Measurements from ENCODE around the gene PHEX.
A peak's percentile ranks its signal among the peaks of the same experiment; 100 is the strongest.

PHEX gene

DNA sequence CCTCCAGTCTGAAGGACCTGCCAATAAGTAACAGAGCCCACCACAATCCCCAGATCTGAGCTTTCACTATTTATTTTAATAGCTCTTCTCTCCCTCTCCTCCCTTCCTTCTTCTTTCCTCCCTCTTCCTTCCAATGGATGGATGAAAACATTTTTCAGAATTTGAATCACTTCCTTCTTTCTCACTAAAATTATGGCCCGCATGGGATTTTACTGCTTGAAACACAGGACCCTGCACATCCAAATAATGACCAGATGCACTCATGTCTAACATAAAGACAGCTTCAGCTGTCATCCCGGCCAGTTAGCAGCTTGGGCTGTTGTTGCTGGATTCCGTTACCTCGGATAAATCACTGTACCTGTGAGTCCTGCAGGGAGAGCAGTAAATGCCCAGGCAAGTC, 5.4 kb upstream of the PHEX start:
- Histone ChIP-seq H2BK12ac (ENCODE audit: low read length in 2 of 2) (no peak overlapping the region), H3K4ac (ENCODE audit: low read depth in 1 of 2, low read length in 2 of 2) (no peak overlapping the region), H4K8ac (ENCODE audit: low read length) (no peak overlapping the region), H2BK15ac (ENCODE audit: low read depth, poor library complexity, severe bottlenecking) (no peak overlapping the region), H3K23ac (ENCODE audit: low read length in 2 of 2) (no peak overlapping the region), H3K14ac (ENCODE audit: low read length in 2 of 2) (no peak overlapping the region), H3K27me3 (ENCODE audit: control insufficient read depth in 1 of 2, insufficient read depth in 1 of 2, low read length in 2 of 2) (no peaks in the 10 kb centered on the region), H3K9me3 (ENCODE audit: control insufficient read depth, low read length) (no peaks in the 10 kb centered on the region), H3K9ac (ENCODE audit: low read length) (no peak overlapping the region), H2BK120ac (ENCODE audit: low read depth, low read length) (no peak overlapping the region), H4K91ac (ENCODE audit: low read length) (no peak overlapping the region), H2BK5ac (ENCODE audit: low read depth, low read length, poor library complexity, severe bottlenecking) (no peak overlapping the region), H2AFZ (ENCODE audit: low read depth, low read length) (no peak overlapping the region), H3K36me3 (ENCODE audit: control insufficient read depth in 1 of 2, insufficient read depth in 2 of 2, low read depth in 1 of 2, low read length in 2 of 2) (no peaks in the 10 kb centered on the region), H3K4me3 (ENCODE audit: insufficient read depth in 1 of 2, low read depth in 1 of 2, low read length in 2 of 2) (no peak overlapping the region), H2AK5ac (ENCODE audit: low read length, severe bottlenecking) (no peak overlapping the region), H3K27ac (ENCODE audit: low read length, poor library complexity, severe bottlenecking) (no peak overlapping the region), H3K18ac (ENCODE audit: low read depth in 1 of 2, low read length in 2 of 2) (no peak overlapping the region), H3K79me1 (replicated peaks; ENCODE audit: low read length, poor library complexity, severe bottlenecking) (no peaks in the 10 kb centered on the region), H3K4me1 (ENCODE audit: control insufficient read depth, insufficient read depth, low read depth, low read length) (no peaks in the 10 kb centered on the region), H3K4me2 (ENCODE audit: low read length, poor library complexity, severe bottlenecking) (no peak overlapping the region)
- DNase-seq = no peak
- 93% methylated on average over 4 of the region's 4 CpGs for WGBS

DNA sequence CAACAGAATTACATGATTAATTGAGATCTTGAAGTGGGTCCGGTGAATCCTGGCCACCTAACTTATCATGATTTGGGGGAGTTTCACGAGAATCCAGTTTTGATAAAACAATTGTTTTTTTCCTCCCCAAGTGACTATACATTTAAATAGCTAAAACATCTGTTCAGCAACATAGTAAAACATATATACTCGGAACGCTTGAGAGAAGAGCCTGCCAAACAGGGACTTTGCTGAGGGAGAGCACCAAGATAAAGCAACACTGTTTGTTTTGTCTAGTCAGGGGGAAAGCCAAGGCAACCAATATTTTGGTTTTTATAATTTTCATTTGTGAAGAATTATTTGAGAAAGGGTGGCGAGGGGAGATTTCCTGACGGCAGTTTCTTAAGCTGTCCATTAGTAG, 381 bp downstream of the PHEX start:
- Histone ChIP-seq H3K4me2 (ENCODE audit: low read length, poor library complexity, severe bottlenecking) (no peak overlapping the region), H3K9me3 (ENCODE audit: control insufficient read depth, low read length) (no peaks in the 10 kb centered on the region), H2BK120ac (ENCODE audit: low read depth, low read length) (no peak overlapping the region), H3K4me1 (ENCODE audit: control insufficient read depth, insufficient read depth, low read depth, low read length) (no peaks in the 10 kb centered on the region), H3K18ac (ENCODE audit: low read depth in 1 of 2, low read length in 2 of 2) (no peak overlapping the region), H3K27me3 (ENCODE audit: control insufficient read depth in 1 of 2, insufficient read depth in 1 of 2, low read length in 2 of 2) (no peaks in the 10 kb centered on the region), H3K4me3 (ENCODE audit: insufficient read depth in 1 of 2, low read depth in 1 of 2, low read length in 2 of 2) (no peak overlapping the region), H3K23ac (ENCODE audit: low read length in 2 of 2) (no peak overlapping the region), H3K27ac (ENCODE audit: low read length, poor library complexity, severe bottlenecking) (no peak overlapping the region), H3K4ac (ENCODE audit: low read depth in 1 of 2, low read length in 2 of 2) (no peak overlapping the region), H2BK12ac (ENCODE audit: low read length in 2 of 2) (no peak overlapping the region), H4K91ac (ENCODE audit: low read length) (no peak overlapping the region), H3K14ac (ENCODE audit: low read length in 2 of 2) (no peak overlapping the region), H2AK5ac (ENCODE audit: low read length, severe bottlenecking) (no peak overlapping the region), H4K8ac (ENCODE audit: low read length) (no peak overlapping the region), H2BK15ac (ENCODE audit: low read depth, poor library complexity, severe bottlenecking) (no peak overlapping the region), H2AFZ (ENCODE audit: low read depth, low read length) (no peak overlapping the region), H3K79me1 (replicated peaks; ENCODE audit: low read length, poor library complexity, severe bottlenecking) (no peaks in the 10 kb centered on the region), H2BK5ac (ENCODE audit: low read depth, low read length, poor library complexity, severe bottlenecking) (no peak overlapping the region), H3K36me3 (ENCODE audit: control insufficient read depth in 1 of 2, insufficient read depth in 2 of 2, low read depth in 1 of 2, low read length in 2 of 2) (no peaks in the 10 kb centered on the region), H3K9ac (ENCODE audit: low read length) (no peak overlapping the region)
- no peak for DNase-seq
- 98% methylated on average over 6 of the region's 6 CpGs for WGBS

DNA sequence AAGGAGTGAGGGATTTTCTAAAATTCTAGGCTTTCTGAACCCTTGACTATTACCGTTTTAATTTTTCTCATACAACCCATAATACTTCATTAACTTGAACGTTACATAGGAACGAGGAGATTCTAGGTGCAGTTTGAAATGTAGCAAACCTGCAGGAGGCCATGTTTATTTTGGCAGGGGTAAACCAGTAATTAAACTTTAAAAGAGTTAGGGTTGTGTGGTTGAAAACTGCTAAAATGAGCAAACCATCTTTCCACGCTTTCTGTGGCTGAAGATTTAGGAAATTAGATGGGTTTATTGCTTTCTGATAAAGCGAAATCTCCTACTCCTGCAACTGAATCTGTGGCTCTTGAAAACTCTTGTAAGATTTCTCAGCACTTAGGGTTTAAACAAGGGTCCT, 1.7 kb downstream of the PHEX start:
- Histone ChIP-seq H3K79me1 (replicated peaks; ENCODE audit: low read length, poor library complexity, severe bottlenecking) (no peaks in the 10 kb centered on the region), H3K4me1 (ENCODE audit: control insufficient read depth, insufficient read depth, low read depth, low read length) (no peaks in the 10 kb centered on the region), H2BK5ac (ENCODE audit: low read depth, low read length, poor library complexity, severe bottlenecking) (no peak overlapping the region), H3K14ac (ENCODE audit: low read length in 2 of 2) (no peak overlapping the region), H2BK12ac (ENCODE audit: low read length in 2 of 2) (no peak overlapping the region), H3K27me3 (ENCODE audit: control insufficient read depth in 1 of 2, insufficient read depth in 1 of 2, low read length in 2 of 2) (no peaks in the 10 kb centered on the region), H3K36me3 (ENCODE audit: control insufficient read depth in 1 of 2, insufficient read depth in 2 of 2, low read depth in 1 of 2, low read length in 2 of 2) (no peaks in the 10 kb centered on the region), H4K91ac (ENCODE audit: low read length) (no peak overlapping the region), H3K4me2 (ENCODE audit: low read length, poor library complexity, severe bottlenecking) (no peak overlapping the region), H3K27ac (ENCODE audit: low read length, poor library complexity, severe bottlenecking) (no peak overlapping the region), H3K9me3 (ENCODE audit: control insufficient read depth, low read length) (no peaks in the 10 kb centered on the region), H3K4me3 (ENCODE audit: insufficient read depth in 1 of 2, low read depth in 1 of 2, low read length in 2 of 2) (no peak overlapping the region), H2BK120ac (ENCODE audit: low read depth, low read length) (peak overlapping the region; percentile 34), H2BK15ac (ENCODE audit: low read depth, poor library complexity, severe bottlenecking) (no peak overlapping the region), H4K8ac (ENCODE audit: low read length) (no peak overlapping the region), H3K9ac (ENCODE audit: low read length) (no peak overlapping the region), H2AK5ac (ENCODE audit: low read length, severe bottlenecking) (no peak overlapping the region), H3K4ac (ENCODE audit: low read depth in 1 of 2, low read length in 2 of 2) (no peak overlapping the region), H3K23ac (ENCODE audit: low read length in 2 of 2) (no peak overlapping the region), H2AFZ (ENCODE audit: low read depth, low read length) (no peak overlapping the region), H3K18ac (ENCODE audit: low read depth in 1 of 2, low read length in 2 of 2) (no peak overlapping the region)
- DNase-seq = no peak
- 93% methylated on average over 4 of the region's 5 CpGs for WGBS

DNA sequence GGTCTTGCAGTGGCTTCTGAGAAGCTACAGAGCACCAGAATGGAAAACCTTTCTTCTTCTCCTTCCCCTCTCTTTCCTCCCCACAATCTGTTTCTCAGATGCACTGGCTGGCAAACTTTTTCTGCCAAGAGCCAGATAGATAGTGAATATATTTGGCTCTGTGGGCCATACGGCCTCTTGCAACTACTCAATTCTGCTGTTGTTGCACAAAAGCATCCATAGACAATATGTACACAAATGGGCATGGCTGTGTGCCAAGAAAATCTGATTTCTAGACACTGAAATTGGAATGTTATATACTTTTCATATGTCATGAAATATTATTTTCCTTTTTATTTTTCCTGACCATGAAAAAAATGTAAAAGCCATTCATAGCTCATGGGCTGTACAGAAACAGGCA, 3.1 kb downstream of the PHEX start:
- no CpG with 5 or more reads among the region's 1 CpG for WGBS
- Histone ChIP-seq H4K8ac (ENCODE audit: low read length) (no peak overlapping the region), H3K27me3 (ENCODE audit: control insufficient read depth in 1 of 2, insufficient read depth in 1 of 2, low read length in 2 of 2) (no peaks in the 10 kb centered on the region), H2AFZ (ENCODE audit: low read depth, low read length) (no peak overlapping the region), H3K4me3 (ENCODE audit: insufficient read depth in 1 of 2, low read depth in 1 of 2, low read length in 2 of 2) (no peak overlapping the region), H3K9ac (ENCODE audit: low read length) (no peak overlapping the region), H3K18ac (ENCODE audit: low read depth in 1 of 2, low read length in 2 of 2) (no peak overlapping the region), H3K23ac (ENCODE audit: low read length in 2 of 2) (no peak overlapping the region), H3K9me3 (ENCODE audit: control insufficient read depth, low read length) (no peaks in the 10 kb centered on the region), H3K27ac (ENCODE audit: low read length, poor library complexity, severe bottlenecking) (no peak overlapping the region), H2BK12ac (ENCODE audit: low read length in 2 of 2) (no peak overlapping the region), H3K79me1 (replicated peaks; ENCODE audit: low read length, poor library complexity, severe bottlenecking) (no peaks in the 10 kb centered on the region), H2BK5ac (ENCODE audit: low read depth, low read length, poor library complexity, severe bottlenecking) (no peak overlapping the region), H2AK5ac (ENCODE audit: low read length, severe bottlenecking) (no peak overlapping the region), H2BK120ac (ENCODE audit: low read depth, low read length) (no peak overlapping the region), H3K4me1 (ENCODE audit: control insufficient read depth, insufficient read depth, low read depth, low read length) (no peaks in the 10 kb centered on the region), H2BK15ac (ENCODE audit: low read depth, poor library complexity, severe bottlenecking) (no peak overlapping the region), H3K36me3 (ENCODE audit: control insufficient read depth in 1 of 2, insufficient read depth in 2 of 2, low read depth in 1 of 2, low read length in 2 of 2) (no peaks in the 10 kb centered on the region), H4K91ac (ENCODE audit: low read length) (no peak overlapping the region), H3K14ac (ENCODE audit: low read length in 2 of 2) (no peak overlapping the region), H3K4me2 (ENCODE audit: low read length, poor library complexity, severe bottlenecking) (no peak overlapping the region), H3K4ac (ENCODE audit: low read depth in 1 of 2, low read length in 2 of 2) (no peak overlapping the region)
- no peak for DNase-seq
